ENCODE data around the gene TNS2. TPM values are rescaled to one million over a fixed set of nuclear protein-coding genes. Genes with fewer than 3 reads are reported as not detected.

Gene TNS2
- total RNA-seq, 1 donor from 2014 or later, result 15.4 TPM

- FAIRE-seq (no peak), DNase-seq (ENCODE audit: low read depth) (peak; percentile 92)
- Histone ChIP-seq H3K27ac (ENCODE audit: low read depth, low read length) (peak within 1 kb of the TSS; percentile 94), H3K4me2 (ENCODE audit: low read length) (peak within 1 kb of the TSS; percentile 92), H3K9ac (ENCODE audit: low read length) (peak within 1 kb of the TSS; percentile 95), H3K79me2 (ENCODE audit: insufficient read depth, low read length) (peaks cover 21% of the 10 kb centered on the region), H2AFZ (ENCODE audit: low read depth, low read length) (peak within 1 kb of the TSS; percentile 93), H3K4me3 (ENCODE audit: insufficient read depth, low read depth, low read length) (peak within 1 kb of the TSS; percentile 67), H3K9me3 (ENCODE audit: insufficient read depth, low read depth, low read length) (no peaks in the 10 kb centered on the region), H3K36me3 (ENCODE audit: insufficient read depth, low read length) (peaks cover 18% of the 10 kb centered on the region), H3K27me3 (ENCODE audit: insufficient read depth, low read length) (no peaks in the 10 kb centered on the region), H3K4me1 (ENCODE audit: insufficient read depth, low read length) (peaks cover 22% of the 10 kb centered on the region), H4K20me1 (ENCODE audit: insufficient read depth, low read length) (no peaks in the 10 kb centered on the region)
- H3K4me1 Mint-ChIP-seq (ENCODE audit: low read depth, unreplicated experiment), result peaks cover 14% of the 10 kb centered on the region
- TF ChIP-seq, protein P1, sequence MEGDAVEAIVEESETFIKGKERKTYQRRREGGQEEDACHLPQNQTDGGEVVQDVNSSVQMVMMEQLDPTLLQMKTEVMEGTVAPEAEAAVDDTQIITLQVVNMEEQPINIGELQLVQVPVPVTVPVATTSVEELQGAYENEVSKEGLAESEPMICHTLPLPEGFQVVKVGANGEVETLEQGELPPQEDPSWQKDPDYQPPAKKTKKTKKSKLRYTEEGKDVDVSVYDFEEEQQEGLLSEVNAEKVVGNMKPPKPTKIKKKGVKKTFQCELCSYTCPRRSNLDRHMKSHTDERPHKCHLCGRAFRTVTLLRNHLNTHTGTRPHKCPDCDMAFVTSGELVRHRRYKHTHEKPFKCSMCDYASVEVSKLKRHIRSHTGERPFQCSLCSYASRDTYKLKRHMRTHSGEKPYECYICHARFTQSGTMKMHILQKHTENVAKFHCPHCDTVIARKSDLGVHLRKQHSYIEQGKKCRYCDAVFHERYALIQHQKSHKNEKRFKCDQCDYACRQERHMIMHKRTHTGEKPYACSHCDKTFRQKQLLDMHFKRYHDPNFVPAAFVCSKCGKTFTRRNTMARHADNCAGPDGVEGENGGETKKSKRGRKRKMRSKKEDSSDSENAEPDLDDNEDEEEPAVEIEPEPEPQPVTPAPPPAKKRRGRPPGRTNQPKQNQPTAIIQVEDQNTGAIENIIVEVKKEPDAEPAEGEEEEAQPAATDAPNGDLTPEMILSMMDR (IDR thresholded peaks at IDR 0.05; ENCODE audit: insufficient read depth, low read depth, low read length), result no peak
- TF ChIP-seq EZH2 (IDR thresholded peaks at IDR 0.05; ENCODE audit: insufficient read depth, low read length), result no peak
- H3K27me3 Mint-ChIP-seq (ENCODE audit: low read depth, unreplicated experiment), result no peaks in the 10 kb centered on the region
- H3K36me3 Mint-ChIP-seq (ENCODE audit: low read depth, unreplicated experiment), result peaks cover 15% of the 10 kb centered on the region
- H3K4me3 Mint-ChIP-seq (ENCODE audit: unreplicated experiment), result peak within 1 kb of the TSS; percentile 87
- peak within 1 kb of the TSS; percentile 99 for H3K27ac Mint-ChIP-seq (ENCODE audit: unreplicated experiment)
- H3K9me3 Mint-ChIP-seq (ENCODE audit: unreplicated experiment), result no peaks in the 10 kb centered on the region
These were observed 29.6 kb downstream of the TNS2 start, which contains the start of gene SPRYD3 for GRCh38 chr12:53079226-53080117. Gene SPRYD3, minus strand, starts transcription at chr12:53079390. Its CDS starts 57 bp downstream, at chr12:53079333.

DNA sequence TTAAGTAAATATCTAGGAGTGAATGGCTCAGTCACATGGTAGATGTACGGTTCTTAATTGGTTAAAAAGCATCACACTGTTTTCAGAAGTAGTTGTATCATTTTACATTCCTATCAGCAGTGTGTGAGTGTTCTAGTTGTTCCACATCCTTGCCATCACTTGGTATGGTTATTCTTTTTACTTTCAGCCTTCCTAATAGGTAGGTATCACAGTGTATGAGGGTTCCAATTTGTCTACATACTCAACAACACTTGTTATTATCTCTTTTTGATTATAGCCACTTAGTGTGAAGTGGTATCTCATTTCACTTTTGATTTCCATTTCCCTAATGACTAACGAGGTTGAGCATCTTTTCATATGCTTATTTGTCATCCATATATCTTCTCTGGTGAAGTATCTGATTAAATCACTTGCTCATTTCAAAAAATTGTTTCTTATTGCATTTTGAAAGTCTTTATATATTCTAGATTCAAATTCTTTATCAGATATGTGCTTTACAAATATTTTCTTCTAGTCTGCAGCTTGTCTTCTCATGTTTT, 32.8 kb downstream of the TNS2 start:
- no peak for DNase-seq (ENCODE audit: low read depth)
- H2AFZ ChIP-seq (ENCODE audit: low read depth, low read length), result no peak overlapping the region
- no peak overlapping the region for H3K27ac ChIP-seq (ENCODE audit: low read depth, low read length)
- no peaks in the 10 kb centered on the region for H4K20me1 ChIP-seq (ENCODE audit: insufficient read depth, low read length)
- H3K4me3 Mint-ChIP-seq (ENCODE audit: unreplicated experiment), result no peak overlapping the region
- H3K36me3 Mint-ChIP-seq (ENCODE audit: low read depth, unreplicated experiment), result no peaks in the 10 kb centered on the region
- H3K4me1 ChIP-seq (ENCODE audit: insufficient read depth, low read length), result peaks cover 22% of the 10 kb centered on the region
- no peak overlapping the region for H3K9ac ChIP-seq (ENCODE audit: low read length)
- H3K4me3 ChIP-seq (ENCODE audit: insufficient read depth, low read depth, low read length), result no peak overlapping the region
- FAIRE-seq, result no peak
- no peaks in the 10 kb centered on the region for H3K27me3 ChIP-seq (ENCODE audit: insufficient read depth, low read length)
- peaks cover 8% of the 10 kb centered on the region for H3K4me1 Mint-ChIP-seq (ENCODE audit: low read depth, unreplicated experiment)
- no peaks in the 10 kb centered on the region for H3K9me3 Mint-ChIP-seq (ENCODE audit: unreplicated experiment)
- H3K36me3 ChIP-seq (ENCODE audit: insufficient read depth, low read length), result no peaks in the 10 kb centered on the region
- H3K27me3 Mint-ChIP-seq (ENCODE audit: low read depth, unreplicated experiment), result peaks cover 3% of the 10 kb centered on the region
- H3K4me2 ChIP-seq (ENCODE audit: low read length), result no peak overlapping the region
- H3K79me2 ChIP-seq (ENCODE audit: insufficient read depth, low read length), result peaks cover 12% of the 10 kb centered on the region
- H3K9me3 ChIP-seq (ENCODE audit: insufficient read depth, low read depth, low read length), result no peaks in the 10 kb centered on the region
- H3K27ac Mint-ChIP-seq (ENCODE audit: unreplicated experiment), result no peak overlapping the region
- TF ChIP-seq EZH2 (IDR thresholded peaks at IDR 0.05; ENCODE audit: insufficient read depth, low read length), result no peak
- TF ChIP-seq, protein P1 (IDR thresholded peaks at IDR 0.05; ENCODE audit: insufficient read depth, low read depth, low read length), result no peak

Data from astrocyte (in vitro differentiated cells and primary cell).